Activated naive CD4-positive, alpha-beta T cell treated with anti-CD3 and anti-CD28 coated beads for 36 hours (primary cell): ENCODE data around the gene WFDC1. TPM values are rescaled to one million over a fixed set of nuclear protein-coding genes. Genes with fewer than 3 reads are reported as not detected.

Source experiments
- CTCF ChIA-PET: fragments of 350-600 bp; sonication (Branson Sonifier 250); formaldehyde crosslinking; loops from one replicate; lab custom pipeline; 2021; ENCODE audit warnings: antibody characterized with exemption; lab: Charles Lee
- DNase-seq: peaks from one replicate; pipeline ENCODE4 v3.0.0-alpha.2; 2020
- H3K27ac Mint-ChIP-seq: one replicate; pipeline ENCODE4 v1.8.0; 2021; ENCODE audit warnings: mild to moderate bottlenecking, mixed read lengths
- H3K27me3 Mint-ChIP-seq: one replicate; pipeline ENCODE4 v1.8.0; 2021; ENCODE audit warnings: low read depth, mixed read lengths
- H3K36me3 Mint-ChIP-seq: one replicate; pipeline ENCODE4 v1.8.0; 2021; ENCODE audit warnings: low read depth, mixed read lengths
- H3K4me1 Mint-ChIP-seq: one replicate; pipeline ENCODE4 v1.8.0; 2021; ENCODE audit warnings: low read depth, mixed read lengths
- H3K4me3 Mint-ChIP-seq: one replicate; pipeline ENCODE4 v1.8.0; 2021; ENCODE audit warnings: mild to moderate bottlenecking, moderate library complexity, mixed read lengths
- H3K9me3 Mint-ChIP-seq: one replicate; pipeline ENCODE4 v1.8.0; 2021; ENCODE audit warnings: mixed read lengths
- intact Hi-C: fragments of 100-400 bp; cut with micrococcal nuclease; formaldehyde crosslinking; loops from one replicate; pipeline ENCODE4 v1.15.1; 2023
- total RNA-seq, 2 experiments: library from RNA; stranded (reverse); gene quantifications; one replicate each; pipeline ENCODE4 v1.2.3, GENCODE V29; 2021

WFDC1 gene
- total RNA-seq, result not detected

- CTCF ChIA-PET, result no interaction called here
- H3K27ac Mint-ChIP-seq, result no peak within 1 kb of the TSS
- DNase-seq, result no peak
- H3K4me3 Mint-ChIP-seq, result no peak within 1 kb of the TSS
- intact Hi-C loops, result no loop called here
- peaks cover 4% of the 10 kb centered on the region for H3K4me1 Mint-ChIP-seq
- H3K27me3 Mint-ChIP-seq, result peaks cover 41% of the 10 kb centered on the region
- no peaks in the 10 kb centered on the region for H3K9me3 Mint-ChIP-seq
- no peaks in the 10 kb centered on the region for H3K36me3 Mint-ChIP-seq
These were observed at the start of gene WFDC1 for GRCh38 chr16:84294531-84295142. Gene WFDC1 (plus strand): TSS chr16:84294878. CDS start chr16:84294972, 94 bp downstream.

- CTCF ChIA-PET, result interaction anchor here (0.6 to 1.5 kb wide), 4 partner anchors 11 to 890 kb away, joined by 3 to 4 read pairs (median 4); no protein-coding TSS in a partner anchor
- Mint-ChIP-seq H3K27ac (no peak overlapping the region), H3K27me3 (peaks cover 12% of the 10 kb centered on the region), H3K4me1 (no peaks in the 10 kb centered on the region), H3K36me3 (no peaks in the 10 kb centered on the region), H3K9me3 (peaks cover 3% of the 10 kb centered on the region), H3K4me3 (no peak overlapping the region)
- DNase-seq, result no peak
- intact Hi-C loops, result no loop called here
These were observed 48.6 kb upstream of the WFDC1 start for GRCh38 chr16:84245956-84246678.

- Mint-ChIP-seq H3K4me1 (no peaks in the 10 kb centered on the region), H3K36me3 (no peaks in the 10 kb centered on the region), H3K27me3 (peaks cover 12% of the 10 kb centered on the region), H3K4me3 (no peak overlapping the region), H3K9me3 (peaks cover 3% of the 10 kb centered on the region), H3K27ac (no peak overlapping the region)
- CTCF ChIA-PET, result interaction anchor here (1.5 kb wide), 1 partner anchor 10 kb away, joined by 3 read pairs; no protein-coding TSS in a partner anchor
- DNase-seq, result no peak
- intact Hi-C loops, result no loop called here
These were observed 48.0 kb upstream of the WFDC1 start for GRCh38 chr16:84246679-84247077.

- Mint-ChIP-seq H3K4me3 (no peak overlapping the region), H3K27ac (no peak overlapping the region), H3K4me1 (no peaks in the 10 kb centered on the region), H3K9me3 (peaks cover 3% of the 10 kb centered on the region), H3K36me3 (no peaks in the 10 kb centered on the region), H3K27me3 (peaks cover 12% of the 10 kb centered on the region)
- intact Hi-C loops, result no loop called here
- CTCF ChIA-PET, result no interaction called here
- no peak for DNase-seq
These were observed 47.3 kb upstream of the WFDC1 start for GRCh38 chr16:84247331-84247730.

- Mint-ChIP-seq H3K27ac (no peak overlapping the region), H3K4me3 (no peak overlapping the region), H3K9me3 (peaks cover 3% of the 10 kb centered on the region), H3K27me3 (peaks cover 8% of the 10 kb centered on the region), H3K4me1 (no peaks in the 10 kb centered on the region), H3K36me3 (no peaks in the 10 kb centered on the region)
- intact Hi-C loops, result no loop called here
- no peak for DNase-seq
- CTCF ChIA-PET, result interaction anchor here (1.5 kb wide), 1 partner anchor 29 kb away, joined by 3 read pairs; no protein-coding TSS in a partner anchor
These were observed 46.8 kb upstream of the WFDC1 start for GRCh38 chr16:84247844-84248243.

GRCh38 chr16:84252184-84252583 lies 42.5 kb upstream of the WFDC1 start:
- peaks cover 3% of the 10 kb centered on the region for H3K27me3 Mint-ChIP-seq
- no peak overlapping the region for H3K27ac Mint-ChIP-seq
- no peaks in the 10 kb centered on the region for H3K36me3 Mint-ChIP-seq
- DNase-seq, result no peak
- CTCF ChIA-PET, result no interaction called here
- peaks cover 3% of the 10 kb centered on the region for H3K9me3 Mint-ChIP-seq
- no peaks in the 10 kb centered on the region for H3K4me1 Mint-ChIP-seq
- intact Hi-C loops, result no loop called here
- no peak overlapping the region for H3K4me3 Mint-ChIP-seq

GRCh38 chr16:84253173-84253572 lies 41.5 kb upstream of the WFDC1 start:
- CTCF ChIA-PET, result no interaction called here
- no peak overlapping the region for H3K4me3 Mint-ChIP-seq

GRCh38 chr16:84254062-84254461 lies 40.6 kb upstream of the WFDC1 start:
- H3K9me3 Mint-ChIP-seq, result peaks cover 3% of the 10 kb centered on the region
- H3K36me3 Mint-ChIP-seq, result no peaks in the 10 kb centered on the region
- H3K4me3 Mint-ChIP-seq, result no peak overlapping the region
- H3K27ac Mint-ChIP-seq, result no peak overlapping the region
- peaks cover 7% of the 10 kb centered on the region for H3K27me3 Mint-ChIP-seq
- DNase-seq, result no peak
- intact Hi-C loops, result no loop called here
- CTCF ChIA-PET, result no interaction called here
- no peaks in the 10 kb centered on the region for H3K4me1 Mint-ChIP-seq

More at GRCh38 chr16:84253173-84253572, 41.5 kb upstream of the WFDC1 start:
- peaks cover 3% of the 10 kb centered on the region for H3K9me3 Mint-ChIP-seq
- H3K27me3 Mint-ChIP-seq, result peaks cover 7% of the 10 kb centered on the region
- no peak for DNase-seq
- H3K27ac Mint-ChIP-seq, result no peak overlapping the region
- intact Hi-C loops, result no loop called here
- H3K36me3 Mint-ChIP-seq, result no peaks in the 10 kb centered on the region
- H3K4me1 Mint-ChIP-seq, result no peaks in the 10 kb centered on the region

- CTCF ChIA-PET, result no interaction called here
- intact Hi-C loops, result no loop called here
- Mint-ChIP-seq H3K36me3 (no peaks in the 10 kb centered on the region), H3K27me3 (peaks cover 10% of the 10 kb centered on the region), H3K27ac (no peak overlapping the region), H3K4me3 (no peak overlapping the region), H3K9me3 (peaks cover 3% of the 10 kb centered on the region), H3K4me1 (no peaks in the 10 kb centered on the region)
- DNase-seq, result no peak
These were observed 39.4 kb upstream of the WFDC1 start for GRCh38 chr16:84255050-84255810.

- DNase-seq, result no peak
- no peak overlapping the region for H3K27ac Mint-ChIP-seq
- intact Hi-C loops, result no loop called here
- peaks cover 3% of the 10 kb centered on the region for H3K9me3 Mint-ChIP-seq
- H3K36me3 Mint-ChIP-seq, result no peaks in the 10 kb centered on the region
- H3K4me1 Mint-ChIP-seq, result no peaks in the 10 kb centered on the region
- CTCF ChIA-PET, result interaction anchor here (2.4 kb wide), 1 partner anchor 19 kb away, joined by 10 read pairs; no protein-coding TSS in a partner anchor
- H3K4me3 Mint-ChIP-seq, result no peak overlapping the region
- peaks cover 10% of the 10 kb centered on the region for H3K27me3 Mint-ChIP-seq
These were observed 36.4 kb upstream of the WFDC1 start for GRCh38 chr16:84258266-84258665.

- Mint-ChIP-seq H3K4me3 (no peak overlapping the region), H3K27ac (no peak overlapping the region), H3K27me3 (peaks cover 14% of the 10 kb centered on the region), H3K4me1 (no peaks in the 10 kb centered on the region), H3K9me3 (peaks cover 3% of the 10 kb centered on the region), H3K36me3 (no peaks in the 10 kb centered on the region)
- no peak for DNase-seq
- CTCF ChIA-PET, result interaction anchor here (2.4 kb wide), 1 partner anchor 17 kb away, joined by 10 read pairs; no protein-coding TSS in a partner anchor
- intact Hi-C loops, result no loop called here
These were observed 35.0 kb upstream of the WFDC1 start for GRCh38 chr16:84259691-84260090.
